Naive B cell (primary cell): Measurements from ENCODE around the gene TMEM52B. TPM values are rescaled to one million over a fixed set of nuclear protein-coding genes. Genes with fewer than 3 reads are reported as not detected.

Experiments
- ATAC-seq, 2 donors: fragments of 150-1000 bp; cut with Tn5 transposase; 2 replicates each; pipeline ENCODE4 v1.10.0; 2021; ENCODE audit warnings: low read depth in 2 of 2, mild to moderate bottlenecking in 2 of 2, moderate library complexity in 2 of 2
- DNase-seq: peaks from one replicate; pipeline ENCODE4 v3.0.0; 2022
- H3K27ac Mint-ChIP-seq, 6 donors: one replicate each; pipeline ENCODE4 v1.8.0; 2020 to 2022; ENCODE audit warnings: mild to moderate bottlenecking in 6 of 6, mixed read lengths in 6 of 6, moderate library complexity in 5 of 6, inconsistent platforms in 2 of 6
- H3K27me3 Mint-ChIP-seq, 3 donors: one replicate each; pipeline ENCODE4 v1.8.0; 2021 to 2022; ENCODE audit warnings: mixed read lengths in 3 of 3, mild to moderate bottlenecking in 1 of 3
- H3K36me3 Mint-ChIP-seq, 2 donors: one replicate each; pipeline ENCODE4 v1.8.0; 2020 to 2022; ENCODE audit warnings: mixed read lengths in 2 of 2, inconsistent platforms in 1 of 2, mild to moderate bottlenecking in 1 of 2
- H3K4me1 Mint-ChIP-seq, 3 donors: one replicate each; pipeline ENCODE4 v1.8.0; 2020 to 2022; ENCODE audit warnings: mixed read lengths in 3 of 3, inconsistent platforms in 1 of 3, mild to moderate bottlenecking in 1 of 3, moderate library complexity in 1 of 3
- H3K4me3 Mint-ChIP-seq, 8 donors: one replicate each; pipeline ENCODE4 v1.8.0; 2020 to 2022; ENCODE audit warnings: mild to moderate bottlenecking in 8 of 8, mixed read lengths in 8 of 8, moderate library complexity in 8 of 8, inconsistent platforms in 2 of 8
- H3K9me3 Mint-ChIP-seq, 7 donors: one replicate each; pipeline ENCODE4 v1.8.0; 2020 to 2022; ENCODE audit warnings: mixed read lengths in 7 of 7, mild to moderate bottlenecking in 5 of 7, inconsistent platforms in 2 of 7, moderate library complexity in 1 of 7
- polyA plus RNA-seq, 6 donors: library from polyadenylated mRNA; unstranded; fragments of 300-500 nt; fragmentation: Illumina TruSeq; gene quantifications; one replicate each; pipeline ENCODE4 v1.2.3, GENCODE V29; 2021; ENCODE audit warnings: low read depth in 6 of 6

Gene TMEM52B
- not detected for polyA plus RNA-seq

DNA sequence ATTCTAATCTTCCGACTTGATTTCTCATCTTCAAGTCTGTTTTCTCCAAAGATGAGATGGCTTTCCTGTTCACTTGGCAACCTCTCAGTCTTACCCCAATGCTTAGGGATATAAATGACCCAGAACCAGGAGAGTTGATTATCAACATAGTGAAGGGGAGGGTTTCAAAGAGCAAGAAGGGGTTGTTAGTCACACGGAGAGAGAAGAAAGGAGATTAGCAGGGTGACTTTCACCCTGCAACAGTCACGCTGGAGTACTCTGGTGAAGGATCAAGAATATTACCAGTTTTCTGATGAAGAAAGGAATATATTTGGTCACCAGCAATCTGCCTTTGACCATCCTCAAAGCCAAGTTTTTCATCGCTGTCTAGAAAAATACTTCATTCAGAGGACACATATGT is at the start of gene TMEM52B:
TMEM52B (plus strand) TSS at position 212 of the 400 bp plus-strand sequence. CDS start 543 bp downstream, outside the sequence.
- Mint-ChIP-seq H3K27ac (no peak within 1 kb of the TSS), H3K27me3 (peaks cover 36 to 69% (median 66%) of the 10 kb centered on the region in 3 donors), H3K4me1 (no peaks in the 10 kb centered on the region), H3K9me3 (no peaks in the 10 kb centered on the region), H3K36me3 (no peaks in the 10 kb centered on the region), H3K4me3 (no peak within 1 kb of the TSS)
- ATAC-seq = no peak
- no peak for DNase-seq

DNA sequence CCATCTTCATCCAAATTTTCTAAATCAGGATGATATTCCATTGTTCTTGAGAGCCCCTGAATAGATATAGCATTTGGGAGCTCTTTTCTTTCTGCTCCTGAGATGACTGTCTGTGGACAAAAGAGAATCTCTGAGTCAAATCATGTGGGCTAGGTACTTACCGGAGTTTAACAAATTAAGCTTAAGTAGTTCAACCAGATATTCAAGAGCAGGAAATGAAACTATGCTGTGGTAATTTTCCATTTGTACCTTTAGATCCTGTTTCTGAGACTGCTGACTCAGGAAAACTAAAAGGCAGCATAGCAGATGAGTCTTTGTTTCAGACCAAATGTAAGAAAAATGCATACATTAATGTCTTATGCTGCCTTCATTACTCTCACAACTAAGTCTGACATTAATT is 48.8 kb upstream of the TMEM52B start, which contains the start of gene CLEC7A:
CLEC7A (minus strand) TSS at position 158 of the 400 bp plus-strand sequence; CDS start at position 41, 117 bp downstream.
- H3K4me1 Mint-ChIP-seq = peaks cover 11 to 18% (median 17%) of the 10 kb centered on the region in 3 donors
- ATAC-seq (peak; percentile 94 to 95), DNase-seq (peak; percentile 54)
- peaks cover 49 to 63% (median 58%) of the 10 kb centered on the region in 3 donors for H3K27me3 Mint-ChIP-seq
- no peak within 1 kb of the TSS for H3K27ac Mint-ChIP-seq
- no peaks in the 10 kb centered on the region for H3K9me3 Mint-ChIP-seq
- peak within 1 kb of the TSS in 3 of 8 donors; percentile 16 to 71 (median 30) for H3K4me3 Mint-ChIP-seq
- no peaks in the 10 kb centered on the region for H3K36me3 Mint-ChIP-seq

DNA sequence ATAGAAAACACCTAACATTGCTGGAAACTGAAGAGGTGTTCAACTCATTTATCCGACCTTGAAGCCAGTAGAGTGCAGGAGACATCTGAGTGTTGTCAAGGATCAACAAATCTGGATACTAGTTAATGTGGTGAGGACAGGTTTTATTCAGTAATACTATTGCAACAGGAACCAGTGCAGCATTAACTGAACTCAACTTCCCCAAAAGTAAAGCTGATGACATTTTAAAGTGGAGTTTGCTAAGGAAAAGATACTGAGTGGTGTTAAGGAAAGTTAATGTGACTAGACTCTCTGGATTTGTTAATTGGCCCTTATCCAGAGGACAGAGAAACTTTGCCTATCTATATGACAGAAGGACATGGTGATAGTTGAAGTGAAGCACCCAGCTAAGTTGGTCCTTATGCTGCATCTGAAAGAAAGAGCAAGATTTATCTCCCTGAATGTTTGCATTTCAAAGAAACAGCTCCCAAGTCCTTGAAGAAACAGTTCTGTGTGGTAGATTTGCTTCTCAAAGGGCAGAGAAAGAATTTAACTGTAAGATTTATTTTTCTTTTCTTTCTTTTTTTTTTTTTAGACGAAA is 47.6 kb upstream of the TMEM52B start:
- ATAC-seq (no peak), DNase-seq (no peak)
- Mint-ChIP-seq H3K4me1 (peaks cover 11 to 18% (median 17%) of the 10 kb centered on the region in 3 donors), H3K27ac (no peak overlapping the region), H3K9me3 (no peaks in the 10 kb centered on the region), H3K4me3 (no peak overlapping the region), H3K36me3 (no peaks in the 10 kb centered on the region), H3K27me3 (peaks cover 45 to 58% (median 52%) of the 10 kb centered on the region in 3 donors)

DNA sequence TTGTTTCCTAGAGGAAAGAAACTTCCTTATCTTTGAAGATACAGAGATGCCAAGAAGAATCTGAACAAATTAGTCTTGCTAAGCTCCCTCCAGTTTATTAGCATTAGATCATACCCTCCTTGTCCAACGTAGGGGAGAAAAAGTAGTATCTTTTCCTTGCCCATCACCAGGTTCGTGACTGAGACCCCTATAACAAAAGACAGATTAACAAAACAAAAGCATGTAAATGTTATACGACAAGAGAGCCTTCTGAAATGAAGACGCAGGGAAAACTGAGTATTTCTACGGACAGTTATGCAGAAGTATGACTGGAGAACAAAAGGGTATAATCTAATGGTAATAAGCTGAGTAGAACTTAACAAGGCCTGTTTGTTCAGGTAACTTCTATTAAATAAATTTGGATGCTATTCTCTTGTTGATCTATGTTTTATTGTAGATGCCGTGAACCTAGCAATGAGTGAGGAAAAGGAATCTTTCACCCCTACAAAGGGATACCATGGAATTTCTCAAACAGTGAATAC is 45.9 kb upstream of the TMEM52B start:
- Mint-ChIP-seq H3K4me1 (peaks cover 11 to 18% (median 17%) of the 10 kb centered on the region in 3 donors), H3K4me3 (no peak overlapping the region), H3K27me3 (peaks cover 42 to 59% (median 55%) of the 10 kb centered on the region in 3 donors), H3K27ac (no peak overlapping the region), H3K36me3 (no peaks in the 10 kb centered on the region), H3K9me3 (no peaks in the 10 kb centered on the region)
- ATAC-seq (no peak), DNase-seq (no peak)

DNA sequence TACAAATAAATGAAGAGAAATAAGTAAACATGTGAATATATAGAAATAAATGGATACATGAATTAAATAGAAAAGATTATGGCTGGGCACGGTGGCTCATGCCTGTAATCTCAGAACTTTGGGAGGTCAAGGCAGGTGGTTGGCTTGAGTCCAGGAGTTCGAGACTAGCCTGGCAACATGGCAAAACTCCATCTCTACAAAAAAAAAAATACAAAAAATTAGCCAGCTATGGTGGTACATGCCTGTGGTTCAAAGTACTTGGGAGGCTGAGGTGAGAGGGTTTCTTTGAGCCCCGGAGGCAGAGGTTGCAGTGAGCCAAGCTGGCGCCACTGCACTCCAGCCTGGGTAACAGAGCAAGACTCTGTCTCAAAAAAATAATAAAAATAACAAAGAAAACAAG is 43.7 kb upstream of the TMEM52B start:
- Mint-ChIP-seq H3K9me3 (no peaks in the 10 kb centered on the region), H3K27ac (no peak overlapping the region), H3K36me3 (no peaks in the 10 kb centered on the region), H3K4me3 (no peak overlapping the region), H3K27me3 (peaks cover 37 to 53% (median 46%) of the 10 kb centered on the region in 3 donors), H3K4me1 (peaks cover under 1 to 7% (median 4%) of the 10 kb centered on the region in 3 donors)
- ATAC-seq (no peak), DNase-seq (no peak)

DNA sequence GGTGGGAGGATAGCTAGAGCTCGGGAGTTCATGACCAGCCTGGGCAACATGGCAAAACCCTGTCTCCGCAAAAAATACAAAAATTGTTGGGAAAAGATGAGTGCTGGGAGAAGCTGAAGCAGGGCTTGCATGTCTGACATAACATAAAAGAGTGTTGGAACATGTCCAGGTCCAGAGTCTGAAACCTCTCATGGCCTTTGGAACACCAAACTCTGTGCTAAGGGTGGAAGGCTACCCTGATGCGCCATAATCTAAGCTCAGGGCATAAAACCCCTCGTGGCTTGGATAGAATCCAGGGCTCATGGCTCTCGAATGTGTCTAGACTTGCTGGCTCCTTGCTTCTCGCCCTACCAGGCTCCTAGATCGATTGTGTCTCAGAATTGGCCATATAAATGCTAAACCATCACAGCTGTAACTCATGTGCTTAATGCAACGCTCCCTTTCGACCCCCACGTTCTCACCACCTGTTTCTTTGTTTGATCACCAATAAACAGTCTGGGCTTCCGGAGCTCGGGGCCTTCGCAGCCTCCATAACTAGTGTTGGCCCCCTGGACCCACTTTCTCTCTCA is 42.1 kb upstream of the TMEM52B start:
- no peaks in the 10 kb centered on the region for H3K9me3 Mint-ChIP-seq
- peaks cover 34 to 46% (median 37%) of the 10 kb centered on the region in 3 donors for H3K27me3 Mint-ChIP-seq
- no peak for ATAC-seq
- H3K27ac Mint-ChIP-seq = no peak overlapping the region
- peaks cover 0 to 5% (median 0%) of the 10 kb centered on the region in 3 donors for H3K4me1 Mint-ChIP-seq
- no peaks in the 10 kb centered on the region for H3K36me3 Mint-ChIP-seq
- no peak for DNase-seq
- H3K4me3 Mint-ChIP-seq = peak overlapping the region in 1 of 8 donors; percentile 54

DNA sequence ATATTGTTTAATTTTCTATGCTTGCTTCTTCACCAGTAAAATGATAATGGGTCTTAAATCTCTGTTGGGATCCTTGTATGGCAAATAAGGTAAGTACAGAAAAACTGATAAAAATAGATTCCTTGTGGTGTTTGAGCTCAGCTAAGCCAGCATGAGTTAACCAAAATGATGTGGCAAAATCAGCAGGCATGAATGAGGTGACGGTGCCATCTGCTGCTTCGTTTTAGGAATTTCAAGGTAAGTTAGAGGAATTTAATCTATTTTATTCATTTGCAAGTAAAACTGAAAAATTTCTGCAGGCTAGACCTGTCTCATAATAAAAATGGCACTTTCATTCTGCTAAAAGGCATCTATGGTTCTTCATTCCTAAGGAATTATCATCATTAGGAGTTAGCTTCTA is 38.8 kb upstream of the TMEM52B start:
- DNase-seq (peak; percentile 41), ATAC-seq (peak; percentile 30 to 57)
- H3K27ac Mint-ChIP-seq = no peak overlapping the region
- H3K27me3 Mint-ChIP-seq = peaks cover 38 to 44% (median 40%) of the 10 kb centered on the region in 3 donors
- H3K36me3 Mint-ChIP-seq = no peaks in the 10 kb centered on the region
- no peak overlapping the region for H3K4me3 Mint-ChIP-seq
- no peaks in the 10 kb centered on the region for H3K9me3 Mint-ChIP-seq
- H3K4me1 Mint-ChIP-seq = peaks cover 0 to 5% (median 0%) of the 10 kb centered on the region in 3 donors

DNA sequence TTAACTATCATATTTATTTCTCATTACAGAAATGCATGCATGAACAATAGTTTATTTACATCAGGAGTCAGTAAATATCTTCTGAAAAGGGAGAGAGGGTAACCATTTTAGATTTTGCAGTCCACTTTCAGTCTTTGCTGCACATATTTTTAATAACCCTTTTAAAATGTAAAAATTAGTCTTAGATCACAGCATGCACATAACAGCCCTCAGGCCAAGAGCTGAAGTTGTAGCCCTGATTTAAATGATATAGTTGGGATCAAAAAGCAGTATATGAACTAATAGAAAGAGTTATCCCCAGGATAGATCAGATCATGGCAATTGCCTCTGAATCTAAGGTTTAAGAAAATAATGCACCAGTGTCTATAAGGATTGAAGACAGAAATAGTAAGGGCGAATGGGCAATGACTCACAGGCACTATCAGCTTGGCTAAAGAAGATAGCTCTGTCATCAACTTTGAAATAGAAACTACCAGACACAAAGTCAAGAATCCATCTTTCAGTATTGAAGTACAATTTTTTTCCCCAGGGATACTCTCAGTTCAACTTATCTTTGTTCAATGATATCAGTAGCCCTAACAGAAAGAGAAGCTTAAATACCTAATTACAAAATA is 35.7 kb upstream of the TMEM52B start:
- Mint-ChIP-seq H3K27ac (no peak overlapping the region), H3K4me1 (peaks cover 0 to 5% (median 0%) of the 10 kb centered on the region in 3 donors), H3K9me3 (peaks cover 0 to 7% (median 0%) of the 10 kb centered on the region in 7 donors), H3K4me3 (no peak overlapping the region), H3K36me3 (no peaks in the 10 kb centered on the region), H3K27me3 (peaks cover 21 to 24% (median 23%) of the 10 kb centered on the region in 3 donors)
- DNase-seq (no peak), ATAC-seq (no peak)

DNA sequence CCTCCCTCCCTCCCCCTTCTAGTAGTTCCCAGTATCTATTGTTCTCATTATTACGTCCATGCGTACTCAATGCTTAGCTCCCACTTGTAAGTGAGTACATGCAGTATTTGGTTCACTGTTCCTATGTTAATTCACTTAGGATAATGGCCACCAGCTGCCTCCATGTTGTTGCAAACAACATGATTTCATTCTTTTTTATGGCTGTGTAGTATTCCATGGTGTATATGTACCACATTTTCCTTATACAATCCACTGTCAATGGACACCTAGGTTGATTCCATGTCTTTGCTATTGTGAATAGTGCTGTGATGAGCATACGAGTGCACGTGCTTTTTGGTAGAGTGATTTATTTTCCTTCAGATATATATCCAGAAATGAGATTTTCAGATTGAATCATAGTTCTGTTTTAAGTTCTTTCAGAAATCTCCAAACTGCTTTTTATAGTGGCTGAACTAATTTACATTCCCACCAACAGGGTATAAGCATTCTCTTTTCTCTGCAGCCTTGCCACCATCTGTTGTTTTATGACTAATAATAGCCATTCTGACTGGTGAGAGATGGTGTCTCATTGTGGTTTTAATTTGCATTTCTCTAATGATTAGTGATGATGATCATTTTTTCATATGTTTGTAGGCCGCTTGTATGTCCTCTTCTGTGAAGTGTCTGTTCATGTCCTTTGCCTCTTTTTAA is 31.0 kb upstream of the TMEM52B start:
- ATAC-seq (no peak), DNase-seq (no peak)
- Mint-ChIP-seq H3K4me3 (no peak overlapping the region), H3K4me1 (peaks cover 0 to under 1% (median under 1%) of the 10 kb centered on the region in 3 donors), H3K27me3 (peaks cover 16 to 30% (median 16%) of the 10 kb centered on the region in 3 donors), H3K27ac (no peak overlapping the region), H3K36me3 (no peaks in the 10 kb centered on the region), H3K9me3 (peaks cover 0 to 10% (median 0%) of the 10 kb centered on the region in 7 donors)

DNA sequence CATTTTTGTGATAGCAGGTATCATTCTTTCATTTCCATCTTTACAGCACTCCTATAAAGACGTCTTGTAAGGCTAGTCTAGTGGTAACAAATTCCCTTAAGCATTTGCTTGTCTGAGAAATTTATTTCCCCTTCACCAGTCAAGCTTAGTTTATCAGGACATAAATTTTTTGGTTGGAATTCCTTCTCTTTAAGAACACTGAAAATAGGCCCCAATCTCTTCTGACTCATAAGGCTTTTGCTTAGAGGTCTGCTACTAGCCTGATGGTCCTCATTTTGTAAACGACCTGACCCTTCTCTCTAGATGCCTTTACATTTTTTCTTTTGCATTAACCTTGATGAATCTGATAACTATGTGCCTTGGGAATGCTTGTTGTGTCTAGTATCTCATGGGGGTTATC is 27.2 kb upstream of the TMEM52B start:
- no peak overlapping the region for H3K4me3 Mint-ChIP-seq

DNA sequence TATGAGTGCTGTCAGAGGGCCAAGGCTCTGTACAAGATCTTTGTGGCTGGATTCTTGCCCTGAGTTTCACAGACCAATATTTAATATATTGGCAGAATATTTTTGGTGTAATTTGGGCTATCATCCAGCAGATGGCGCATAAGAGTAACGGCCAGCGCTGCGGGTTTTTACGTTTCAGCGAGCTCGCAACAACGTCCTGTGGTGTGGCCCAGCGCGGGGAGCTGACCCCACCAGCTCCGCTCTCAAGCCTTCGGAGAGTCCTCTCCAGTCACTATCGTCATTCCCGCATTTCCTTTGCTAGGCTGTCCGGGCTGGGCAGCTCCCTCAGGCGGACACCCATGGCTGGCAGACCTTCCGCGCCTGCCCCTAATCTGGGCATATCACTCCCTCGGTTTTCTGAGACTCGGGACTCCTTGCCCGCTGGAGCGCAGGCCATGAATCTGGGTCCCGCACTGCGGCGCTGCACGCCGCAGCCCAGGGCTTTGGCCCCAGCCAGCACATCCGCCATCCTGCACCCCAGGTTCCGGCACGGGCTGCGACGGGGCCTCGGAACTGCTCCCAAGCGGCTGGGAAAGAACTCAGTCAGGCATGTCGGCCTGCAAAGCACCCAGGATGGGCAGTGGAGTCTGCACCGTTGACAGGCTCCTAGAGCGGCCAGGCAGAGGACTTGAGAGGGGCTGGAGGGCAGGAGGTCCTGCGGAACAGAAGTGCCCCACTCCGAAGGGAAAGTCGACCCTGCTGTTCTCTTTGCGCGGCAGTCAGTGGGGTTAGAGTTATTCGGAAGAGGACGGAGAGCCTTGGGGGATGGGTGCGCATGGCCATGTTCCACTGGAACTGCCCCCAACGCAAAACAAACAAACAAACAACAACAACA is 25.3 kb upstream of the TMEM52B start:
- peak; percentile 65 to 72 for ATAC-seq
- H3K36me3 Mint-ChIP-seq = no peaks in the 10 kb centered on the region
- peaks cover 0 to 24% (median 10%) of the 10 kb centered on the region in 3 donors for H3K27me3 Mint-ChIP-seq
- peak overlapping the region; percentile 76 to 95 (median 91) for H3K4me3 Mint-ChIP-seq
- DNase-seq = peak; percentile 52
- H3K27ac Mint-ChIP-seq = peak overlapping the region in 2 of 6 donors; percentile 74 to 86
- peaks cover 7 to 15% (median 9%) of the 10 kb centered on the region in 3 donors for H3K4me1 Mint-ChIP-seq
- H3K9me3 Mint-ChIP-seq = peaks cover 0 to 4% (median 0%) of the 10 kb centered on the region in 7 donors

More for the DNA sequence above, 27.2 kb upstream of the TMEM52B start:
- H3K27ac Mint-ChIP-seq = peak overlapping the region in 1 of 6 donors; percentile 14
- no peak for DNase-seq
- H3K4me1 Mint-ChIP-seq = peaks cover 7 to 13% (median 9%) of the 10 kb centered on the region in 3 donors
- H3K9me3 Mint-ChIP-seq = peaks cover 0 to 10% (median 0%) of the 10 kb centered on the region in 7 donors
- H3K36me3 Mint-ChIP-seq = no peaks in the 10 kb centered on the region
- H3K27me3 Mint-ChIP-seq = peaks cover 0 to 24% (median 10%) of the 10 kb centered on the region in 3 donors
- ATAC-seq = no peak

DNA sequence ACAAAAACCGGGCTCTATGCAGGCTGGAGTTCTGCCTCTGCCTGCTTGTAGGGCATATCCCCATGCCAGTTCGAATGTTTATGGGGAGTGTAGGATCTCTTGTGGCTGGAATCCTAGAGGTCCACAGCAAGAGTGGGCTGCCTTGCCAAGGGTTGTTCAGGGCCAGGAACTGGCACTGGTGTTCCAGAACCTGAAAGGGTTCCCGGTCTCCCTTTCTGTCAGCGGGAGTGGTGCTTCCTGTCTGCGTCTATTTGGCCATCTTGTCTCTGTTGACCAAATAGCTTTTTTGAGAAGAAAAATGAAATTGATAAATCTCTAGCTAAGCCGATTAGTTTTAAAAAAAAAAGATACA is 24.7 kb upstream of the TMEM52B start:
- no peak overlapping the region for H3K27ac Mint-ChIP-seq

More for the DNA sequence above, 24.7 kb upstream of the TMEM52B start:
- H3K9me3 Mint-ChIP-seq = peaks cover 0 to 4% (median 0%) of the 10 kb centered on the region in 7 donors
- no peaks in the 10 kb centered on the region for H3K36me3 Mint-ChIP-seq
- H3K4me3 Mint-ChIP-seq = peak overlapping the region; percentile 76 to 95 (median 91)
- H3K27me3 Mint-ChIP-seq = peaks cover 0 to 20% (median 10%) of the 10 kb centered on the region in 3 donors
- DNase-seq = no peak
- ATAC-seq = peak in 1 of 2 donors; percentile 6
- peaks cover 7 to 21% (median 10%) of the 10 kb centered on the region in 3 donors for H3K4me1 Mint-ChIP-seq
